WI38 (cell line): Measurements from ENCODE around the gene CTXND1.

Source experiments
- H3K4me3 ChIP-seq: 2 replicates; pipeline ENCODE4 v1.5.1; 2011; ENCODE audit warnings: low read depth, mild to moderate bottlenecking, control low read depth, low read length
- CTCF ChIP-seq: IDR thresholded peaks from 2 replicates; pipeline ENCODE4 v1.5.1; 2012; ENCODE audit warnings: low read depth, mild to moderate bottlenecking, control low read depth, low read length

Gene CTXND1

GRCh38 chr15:80268101-80268500, 16.1 kb upstream of the CTXND1 start:
- TF ChIP-seq CTCF: no peak
- H3K4me3 ChIP-seq: no peak overlapping the region

GRCh38 chr15:80267658-80268057, 15.6 kb upstream of the CTXND1 start:
- H3K4me3 ChIP-seq: no peak overlapping the region
- TF ChIP-seq CTCF: no peak

GRCh38 chr15:80266745-80267144, 14.7 kb upstream of the CTXND1 start:
- H3K4me3 ChIP-seq: no peak overlapping the region
- TF ChIP-seq CTCF: no peak

- H3K4me3 ChIP-seq: no peak overlapping the region
- no peak for TF ChIP-seq CTCF
Observed at GRCh38 chr15:80266113-80266512, 14.1 kb upstream of the CTXND1 start.

- H3K4me3 ChIP-seq: no peak overlapping the region
- no peak for TF ChIP-seq CTCF
Observed at GRCh38 chr15:80265021-80265420, 13.0 kb upstream of the CTXND1 start.

GRCh38 chr15:80264031-80264430, 12.0 kb upstream of the CTXND1 start:
- H3K4me3 ChIP-seq: no peak overlapping the region

GRCh38 chr15:80260551-80260950, 8.5 kb upstream of the CTXND1 start:
- TF ChIP-seq CTCF: no peak
- H3K4me3 ChIP-seq: no peak overlapping the region

More at GRCh38 chr15:80264031-80264430, 12.0 kb upstream of the CTXND1 start:
- no peak for TF ChIP-seq CTCF
